Glomerular endothelial cell (primary cell): ENCODE data around the gene HSF2BP. TPM values are rescaled to one million over a fixed set of nuclear protein-coding genes. Genes with fewer than 3 reads are reported as not detected.
"Not testable (repeated sequence)": the region's sequence is repeated elsewhere in the genome, so short reads cannot be mapped to it uniquely, and the experiment has no call there.

ENCODE experiments used
- DNase-seq: peaks from one replicate; pipeline ENCODE4 v3.0.0-alpha.2; 2011; ENCODE audit warnings: low read depth, low spot score; ENCODE audit errors: extremely low read depth
- total RNA-seq: library from RNA; depleted of rRNA; stranded (reverse); fragments of >200 nt; gene quantifications from 2 replicates; pipeline ENCODE4 v1.2.3, GENCODE V29; 2015

The HSF2BP gene
- total RNA-seq, 1 donor from 2014 or later = 1.7 TPM

GRCh38 chr21:43688906-43689305 lies 29.6 kb upstream of the HSF2BP start:
- no peak for DNase-seq

- no peak for DNase-seq
Observed at GRCh38 chr21:43687566-43688399, 28.5 kb upstream of the HSF2BP start.

GRCh38 chr21:43686811-43687565 lies 27.7 kb upstream of the HSF2BP start:
- DNase-seq = no peak

- no peak for DNase-seq
Observed at GRCh38 chr21:43684424-43684823, 25.1 kb upstream of the HSF2BP start.

GRCh38 chr21:43681650-43682049 lies 22.4 kb upstream of the HSF2BP start:
- DNase-seq = no peak

- not testable (repeated sequence) for DNase-seq
Observed at GRCh38 chr21:43680421-43680820, 21.1 kb upstream of the HSF2BP start.

GRCh38 chr21:43679951-43680350 lies 20.7 kb upstream of the HSF2BP start:
- no peak for DNase-seq

- DNase-seq = no peak
Observed at GRCh38 chr21:43676391-43676790, 17.1 kb upstream of the HSF2BP start.

- DNase-seq = no peak
Observed at GRCh38 chr21:43675871-43676270, 16.6 kb upstream of the HSF2BP start.

GRCh38 chr21:43669828-43670605 lies 10.7 kb upstream of the HSF2BP start:
- DNase-seq = no peak

GRCh38 chr21:43667191-43667904 lies 8.1 kb upstream of the HSF2BP start:
- DNase-seq = no peak

GRCh38 chr21:43665879-43666278 lies 6.6 kb upstream of the HSF2BP start:
- no peak for DNase-seq

- DNase-seq = no peak
Observed at GRCh38 chr21:43664358-43664757, 5.1 kb upstream of the HSF2BP start.

GRCh38 chr21:43663033-43663432 lies 3.7 kb upstream of the HSF2BP start:
- DNase-seq = no peak

- no peak for DNase-seq
Observed at GRCh38 chr21:43662286-43662685, 3.0 kb upstream of the HSF2BP start.

- DNase-seq = no peak
Observed at GRCh38 chr21:43658769-43659135, 536 bp downstream of the HSF2BP start.

GRCh38 chr21:43658088-43658741 lies 1.1 kb downstream of the HSF2BP start:
- no peak for DNase-seq

- peak; percentile 65 for DNase-seq
Observed at GRCh38 chr21:43657355-43658087, 1.8 kb downstream of the HSF2BP start.

GRCh38 chr21:43654806-43655489 lies 4.3 kb downstream of the HSF2BP start:
- no peak for DNase-seq
